DMS53 (cell line): ENCODE data around the gene C3.
"Not testable (repeated sequence)": the region's sequence is repeated elsewhere in the genome, so short reads cannot be mapped to it uniquely, and the experiment has no call there.

ENCODE experiments used
- DNase-seq: peaks from one replicate; lab custom pipeline; 2025; lab: John Stamatoyannopoulos, UW

C3 gene

GRCh38 chr19:6690160-6690885, 30.1 kb downstream of the C3 start:
- no peak for DNase-seq

- DNase-seq, result no peak
Measured at GRCh38 chr19:6687114-6687513, 33.3 kb downstream of the C3 start.

- no peak for DNase-seq
Measured at GRCh38 chr19:6686628-6686975, 33.8 kb downstream of the C3 start.

- DNase-seq, result no peak
Measured at GRCh38 chr19:6685962-6686627, 34.4 kb downstream of the C3 start.

GRCh38 chr19:6685482-6685881, 35.0 kb downstream of the C3 start:
- DNase-seq, result no peak

DNA sequence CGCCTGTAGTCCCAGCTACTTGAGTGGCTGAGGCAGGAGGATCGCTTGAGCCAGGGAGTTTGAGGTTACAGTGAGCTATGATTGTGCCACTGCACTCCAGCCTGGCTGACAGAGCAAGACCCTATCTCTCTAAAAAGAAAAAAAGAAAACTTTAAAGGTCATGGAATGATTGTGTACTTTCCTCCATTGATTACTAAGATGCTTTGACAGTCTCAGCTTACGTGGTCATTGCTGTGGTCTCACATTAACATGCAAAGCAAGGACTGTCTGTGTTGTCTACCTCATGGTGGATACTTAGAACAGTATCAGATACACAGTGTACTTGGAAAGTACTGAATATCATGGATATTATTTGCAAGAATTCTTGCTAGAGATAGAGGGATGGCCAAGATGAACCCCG, 36.5 kb downstream of the C3 start:
- no peak for DNase-seq

DNA sequence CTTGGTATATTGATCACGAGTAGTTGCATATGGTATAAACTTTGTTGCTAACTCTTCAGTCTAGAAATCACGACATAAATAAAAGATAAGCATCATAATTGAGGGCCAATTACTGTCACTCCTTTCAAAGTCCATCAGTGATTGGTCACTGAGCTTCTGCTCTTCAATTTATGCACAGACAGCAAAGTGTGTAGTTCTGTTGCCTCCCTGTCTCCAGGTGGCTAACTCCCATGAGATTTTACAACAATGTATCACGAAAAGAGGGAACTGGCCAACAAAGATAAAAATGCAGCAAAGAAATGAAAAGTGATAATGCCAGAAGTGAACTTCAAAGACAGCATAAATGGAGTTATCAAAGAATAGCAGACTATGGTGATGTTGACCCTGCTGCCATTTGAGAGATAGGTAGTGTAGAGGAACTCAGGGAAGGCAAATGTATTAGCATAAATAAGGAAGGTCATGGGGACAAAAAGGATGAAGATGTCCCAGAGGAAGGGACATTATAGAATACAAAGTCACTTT, 37.8 kb downstream of the C3 start:
- no peak for DNase-seq

GRCh38 chr19:6680141-6680540, 40.3 kb downstream of the C3 start:
- DNase-seq, result no peak

- no peak for DNase-seq
Measured at GRCh38 chr19:6679139-6679538, 41.3 kb downstream of the C3 start.

DNA sequence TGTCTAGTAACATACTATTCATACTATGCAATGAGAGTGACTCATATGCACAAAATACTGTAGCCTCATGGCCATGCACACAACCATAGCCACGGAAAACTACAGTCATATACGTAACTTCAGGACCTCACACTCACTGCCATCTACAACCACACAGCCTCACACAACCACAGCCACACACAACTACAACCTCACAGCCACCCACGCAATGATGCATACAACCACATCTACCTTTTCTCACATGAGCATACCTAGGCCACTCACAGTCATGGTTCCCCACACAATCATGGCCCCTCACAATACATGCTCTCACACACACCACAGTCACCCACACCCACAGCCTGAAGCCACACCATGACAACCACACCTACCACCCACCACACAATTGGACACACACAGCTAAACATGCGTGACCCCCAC, 41.8 kb downstream of the C3 start:
- no peak for DNase-seq

- no peak for DNase-seq
Measured at GRCh38 chr19:6677883-6678689, 42.4 kb downstream of the C3 start.

GRCh38 chr19:6677495-6677882, 43.0 kb downstream of the C3 start:
- no peak for DNase-seq

- DNase-seq, result no peak
Measured at GRCh38 chr19:6676288-6676687, 44.2 kb downstream of the C3 start.

- DNase-seq, result no peak
Measured at GRCh38 chr19:6674868-6675305, 45.6 kb downstream of the C3 start.

DNA sequence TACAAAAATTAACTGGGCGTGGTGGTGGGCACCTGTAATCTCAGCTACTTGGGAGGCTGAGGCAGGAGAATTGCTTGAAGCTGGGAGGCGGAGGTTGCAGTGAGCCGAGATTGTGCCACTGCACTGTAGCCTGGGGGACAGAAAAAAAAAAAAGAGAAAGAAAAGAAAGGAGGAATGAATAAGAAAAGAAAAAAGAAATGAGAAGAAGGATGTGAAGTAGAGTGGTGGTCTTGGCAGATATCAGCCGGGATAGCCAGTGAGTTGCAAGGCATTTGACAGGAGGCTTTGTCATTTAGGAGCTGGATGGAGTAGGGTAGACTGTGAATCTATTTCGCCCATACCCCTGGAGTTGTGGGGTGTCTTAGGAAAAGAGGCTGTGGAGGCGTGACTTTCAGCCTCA, 46.0 kb downstream of the C3 start:
- DNase-seq, result not testable (repeated sequence)

DNA sequence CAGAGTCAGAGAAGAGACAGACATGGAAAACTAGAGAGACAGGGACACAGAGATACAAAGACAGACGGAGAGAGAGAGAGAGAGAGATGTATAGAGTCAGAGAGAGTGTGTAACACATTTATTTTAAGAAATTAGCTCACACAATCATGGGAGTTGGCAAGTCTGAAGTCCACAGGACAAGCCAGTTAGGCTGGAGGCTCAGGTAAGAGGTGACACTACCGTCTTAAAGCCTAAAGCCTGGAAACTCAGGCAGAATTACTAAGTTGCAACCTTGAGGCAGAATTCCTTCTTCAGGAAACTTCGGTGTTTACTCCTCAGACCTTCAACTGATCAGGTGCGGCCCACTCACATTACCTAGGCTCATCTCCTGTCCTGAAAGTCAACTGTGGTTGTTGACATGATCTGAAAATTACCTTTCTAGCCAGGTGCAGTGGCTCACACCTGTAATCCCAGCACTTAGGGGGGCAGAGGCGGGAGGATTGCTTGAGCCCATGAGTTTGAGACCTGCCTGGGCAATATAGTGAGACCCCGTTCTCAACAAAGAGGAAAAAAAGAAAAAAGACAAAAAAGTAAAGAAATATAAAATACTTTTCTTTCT, 47.7 kb downstream of the C3 start:
- no peak for DNase-seq

DNA sequence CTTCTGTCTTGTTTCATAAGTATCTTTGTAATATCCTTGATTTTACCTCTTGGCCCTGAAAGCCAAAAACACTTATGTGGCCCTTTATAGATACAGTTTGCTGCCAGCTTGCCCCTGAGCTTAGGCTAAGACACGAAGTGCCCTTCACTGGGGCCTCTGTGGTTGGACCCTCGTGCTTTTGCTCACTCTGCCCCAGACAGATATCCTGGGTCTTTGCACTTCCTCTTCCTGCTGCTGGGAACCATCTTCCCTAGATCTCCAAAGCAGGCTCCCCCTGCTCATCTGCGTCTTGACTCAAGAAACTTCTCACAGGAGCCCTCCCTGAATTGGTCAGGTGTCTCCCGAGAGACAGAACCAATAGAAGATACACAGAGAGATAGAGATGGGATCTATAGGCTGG, 48.5 kb downstream of the C3 start:
- no peak for DNase-seq

DNA sequence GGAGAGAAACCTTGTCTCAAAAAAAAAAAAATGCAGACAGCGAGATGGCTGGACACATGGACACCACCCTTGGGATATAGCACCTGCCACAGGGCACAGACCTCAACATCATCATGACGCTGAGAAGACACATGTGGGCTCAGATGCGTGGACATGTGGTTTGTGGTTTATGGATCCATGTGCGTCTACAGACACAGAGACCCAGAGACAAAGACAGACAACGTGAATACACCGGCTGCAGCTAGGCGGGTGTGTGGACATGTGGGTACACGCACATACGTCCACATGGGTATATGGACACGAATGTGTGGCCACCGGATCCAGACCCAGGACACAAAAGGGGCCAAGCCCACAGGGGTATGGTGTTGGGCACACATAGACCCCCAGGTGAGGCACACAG, 51.8 kb downstream of the C3 start:
- no peak for DNase-seq

- no peak for DNase-seq
Measured at GRCh38 chr19:6667114-6667627, 53.3 kb downstream of the C3 start.

- DNase-seq, result no peak
Measured at GRCh38 chr19:6664916-6665315, 55.5 kb downstream of the C3 start.

GRCh38 chr19:6663236-6664201, 56.9 kb downstream of the C3 start:
- DNase-seq, result no peak
